DOHH2 (cell line): ENCODE measurements around the gene RNF4.

ENCODE experiments used
- CTCF ChIP-seq: fragments of 200-600 bp; sonication (generic); IDR thresholded peaks from one replicate; pipeline ENCODE4 v1.5.1; 2014; ENCODE audit warnings: antibody characterized with exemption, mild to moderate bottlenecking, low read depth, low read length; ENCODE audit not compliant: poor library complexity, severe bottlenecking
- EZH2phosphoT487 ChIP-seq: fragments of 200-600 bp; sonication (generic); IDR thresholded peaks from 2 replicates; pipeline ENCODE4 v1.6.1; 2017; ENCODE audit warnings: borderline replicate concordance, mild to moderate bottlenecking, antibody characterized with exemption, low read length, moderate library complexity, mixed read lengths

- TF ChIP-seq CTCF: no peak
- TF ChIP-seq EZH2phosphoT487: no peak
Observed at GRCh38 chr4:2445130-2445529, 23.8 kb upstream of the RNF4 start.
